Loucy (cell line): Measurements from ENCODE around the gene SLC22A17.

Experiments used
- H2AFZ ChIP-seq: fragments of 200-600 bp; sonication (generic); 2 replicates; pipeline ENCODE4 v1.6.0; 2016; ENCODE audit warnings: antibody characterized with exemption, mild to moderate bottlenecking, low read length, moderate library complexity
- H3F3A ChIP-seq: fragments of 200-600 bp; 2 replicates; pipeline ENCODE4 v1.6.0; 2016; ENCODE audit warnings: antibody characterized with exemption, low read depth, mild to moderate bottlenecking
- H3K27me3 ChIP-seq: fragments of 200-600 bp; sonication (generic); 2 replicates; pipeline ENCODE4 v1.6.1; 2014; ENCODE audit warnings: low read length, mild to moderate bottlenecking; ENCODE audit not compliant: insufficient read depth, poor library complexity, severe bottlenecking
- H3K36me3 ChIP-seq: fragments of 200-600 bp; sonication (generic); 2 replicates; pipeline ENCODE4 v1.6.1; 2016; ENCODE audit warnings: low read length; ENCODE audit not compliant: insufficient read depth
- H3K4me1 ChIP-seq: fragments of 200-600 bp; sonication (generic); 2 replicates; pipeline ENCODE4 v1.5.1; 2014; ENCODE audit warnings: low read length, mild to moderate bottlenecking; ENCODE audit not compliant: insufficient read depth, poor library complexity, severe bottlenecking
- H3K4me2 ChIP-seq: fragments of 200-600 bp; sonication (generic); 2 replicates; pipeline ENCODE4 v1.6.0; 2014; ENCODE audit warnings: antibody characterized with exemption, low read length, low read depth, mild to moderate bottlenecking; ENCODE audit not compliant: poor library complexity, severe bottlenecking
- H3K4me3 ChIP-seq: fragments of 200-600 bp; sonication (generic); 2 replicates; pipeline ENCODE4 v1.5.1; 2014; ENCODE audit warnings: low read length, mild to moderate bottlenecking, mixed read lengths; ENCODE audit not compliant: poor library complexity, severe bottlenecking
- H3K79me2 ChIP-seq: fragments of 200-600 bp; sonication (generic); 2 replicates; pipeline ENCODE4 v1.6.1; 2014; ENCODE audit warnings: low read length; ENCODE audit not compliant: insufficient read depth
- H3K9ac ChIP-seq: fragments of 200-600 bp; sonication (generic); 2 replicates; pipeline ENCODE4 v1.6.0; 2014; ENCODE audit warnings: mild to moderate bottlenecking, low read depth, low read length, moderate library complexity; ENCODE audit not compliant: poor library complexity, severe bottlenecking
- H3K9me2 ChIP-seq: fragments of 200-600 bp; sonication (generic); replicated peaks from 2 replicates; pipeline ENCODE4 v1.6.1; 2016; ENCODE audit warnings: low read depth, low read length, mixed read lengths
- H3K9me3 ChIP-seq: fragments of 200-600 bp; sonication (generic); 2 replicates; pipeline ENCODE4 v1.6.1; 2014; ENCODE audit warnings: mild to moderate bottlenecking, antibody characterized with exemption, low read length, low read depth; ENCODE audit not compliant: insufficient read depth
- H4K20me1 ChIP-seq: fragments of 200-600 bp; sonication (generic); 2 replicates; pipeline ENCODE4 v1.6.0; 2014; ENCODE audit warnings: antibody characterized with exemption, low read length, mild to moderate bottlenecking; ENCODE audit not compliant: insufficient read depth, poor library complexity, severe bottlenecking
- CTCF ChIP-seq: fragments of 200-600 bp; sonication (generic); conservative IDR thresholded peaks from 2 replicates; pipeline ENCODE4 v1.5.1; 2014; ENCODE audit warnings: mild to moderate bottlenecking, antibody characterized with exemption, low read length
- EZH2phosphoT487 ChIP-seq: fragments of 200-600 bp; IDR thresholded peaks from 2 replicates; pipeline ENCODE4 v1.6.1; 2018; ENCODE audit warnings: antibody characterized with exemption, mild to moderate bottlenecking, moderate library complexity, borderline replicate concordance

SLC22A17 gene

GRCh38 chr14:23399591-23399990, 46.9 kb upstream of the SLC22A17 start:
- H3K36me3 ChIP-seq: no peaks in the 10 kb centered on the region
- no peak overlapping the region for H3K4me3 ChIP-seq
- H3K4me2 ChIP-seq: no peak overlapping the region
- no peaks in the 10 kb centered on the region for H3K27me3 ChIP-seq
- H3K9me3 ChIP-seq: no peaks in the 10 kb centered on the region
- no peaks in the 10 kb centered on the region for H3K79me2 ChIP-seq
- H3K9ac ChIP-seq: no peak overlapping the region
- no peaks in the 10 kb centered on the region for H3K9me2 ChIP-seq
- TF ChIP-seq EZH2phosphoT487 (no peak), CTCF (no peak)
- no peaks in the 10 kb centered on the region for H4K20me1 ChIP-seq
- H3F3A ChIP-seq: no peaks in the 10 kb centered on the region
- no peaks in the 10 kb centered on the region for H3K4me1 ChIP-seq
- H2AFZ ChIP-seq: no peak overlapping the region

GRCh38 chr14:23399136-23399535, 46.4 kb upstream of the SLC22A17 start:
- Histone ChIP-seq H3K79me2 (no peaks in the 10 kb centered on the region), H3K9ac (no peak overlapping the region), H3K27me3 (no peaks in the 10 kb centered on the region), H3K36me3 (no peaks in the 10 kb centered on the region), H3K9me3 (no peaks in the 10 kb centered on the region), H2AFZ (no peak overlapping the region), H3K4me3 (no peak overlapping the region), H3K4me1 (no peaks in the 10 kb centered on the region), H3K4me2 (no peak overlapping the region), H3K9me2 (no peaks in the 10 kb centered on the region), H3F3A (no peaks in the 10 kb centered on the region), H4K20me1 (no peaks in the 10 kb centered on the region)
- no peak for TF ChIP-seq EZH2phosphoT487
- no peak for TF ChIP-seq CTCF

GRCh38 chr14:23398348-23398747, 45.7 kb upstream of the SLC22A17 start:
- no peaks in the 10 kb centered on the region for H3K4me1 ChIP-seq
- TF ChIP-seq CTCF (no peak), EZH2phosphoT487 (no peak)
- H3F3A ChIP-seq: no peaks in the 10 kb centered on the region
- no peak overlapping the region for H3K4me2 ChIP-seq
- no peaks in the 10 kb centered on the region for H3K9me2 ChIP-seq
- H3K9ac ChIP-seq: no peak overlapping the region
- no peaks in the 10 kb centered on the region for H3K27me3 ChIP-seq
- H2AFZ ChIP-seq: no peak overlapping the region
- no peaks in the 10 kb centered on the region for H4K20me1 ChIP-seq
- H3K79me2 ChIP-seq: no peaks in the 10 kb centered on the region
- no peaks in the 10 kb centered on the region for H3K36me3 ChIP-seq
- no peak overlapping the region for H3K4me3 ChIP-seq
- no peaks in the 10 kb centered on the region for H3K9me3 ChIP-seq
